GM19397 (cell line): ENCODE results near the gene YTHDF1.

Source experiments
- ATAC-seq: cut with Tn5 transposase; IDR thresholded peaks from one replicate; pipeline ENCODE4 v1.9.1; 2021; ENCODE audit warnings: mild to moderate bottlenecking, moderate library complexity; ENCODE audit not compliant: unreplicated experiment

Gene YTHDF1

GRCh38 chr20:63249891-63250290 lies 34.0 kb upstream of the YTHDF1 start:
- ATAC-seq, result no peak

- ATAC-seq, result no peak
Measured at GRCh38 chr20:63248835-63249591, 33.1 kb upstream of the YTHDF1 start.

DNA sequence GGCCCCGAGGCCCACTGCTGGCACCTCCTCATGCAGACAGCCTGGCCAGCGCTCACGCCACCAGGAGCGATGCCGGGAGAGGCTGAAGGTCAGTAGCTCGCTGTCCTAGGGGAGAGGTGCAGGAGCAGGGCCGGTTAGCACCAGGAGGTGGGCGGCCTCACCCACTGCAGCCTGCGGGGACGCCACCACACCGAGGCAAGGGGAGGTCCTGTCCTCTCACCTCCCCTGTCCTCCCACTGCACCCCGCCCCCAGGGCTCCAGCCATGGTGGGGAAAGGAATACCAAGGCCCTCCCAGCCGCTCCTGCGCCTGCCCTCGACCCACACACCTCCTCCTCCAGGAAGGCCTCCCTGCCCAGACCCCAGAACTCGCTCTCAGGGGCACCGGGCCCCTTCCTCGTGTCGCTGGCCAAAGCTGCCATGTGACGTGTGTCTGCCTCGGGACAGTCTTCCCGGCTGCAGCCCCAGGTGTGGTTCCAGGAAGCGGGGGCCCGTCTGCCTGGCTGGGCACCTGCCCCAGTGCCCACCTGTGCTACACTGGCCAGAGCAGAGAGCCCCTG lies 31.8 kb upstream of the YTHDF1 start:
- ATAC-seq, result no peak

DNA sequence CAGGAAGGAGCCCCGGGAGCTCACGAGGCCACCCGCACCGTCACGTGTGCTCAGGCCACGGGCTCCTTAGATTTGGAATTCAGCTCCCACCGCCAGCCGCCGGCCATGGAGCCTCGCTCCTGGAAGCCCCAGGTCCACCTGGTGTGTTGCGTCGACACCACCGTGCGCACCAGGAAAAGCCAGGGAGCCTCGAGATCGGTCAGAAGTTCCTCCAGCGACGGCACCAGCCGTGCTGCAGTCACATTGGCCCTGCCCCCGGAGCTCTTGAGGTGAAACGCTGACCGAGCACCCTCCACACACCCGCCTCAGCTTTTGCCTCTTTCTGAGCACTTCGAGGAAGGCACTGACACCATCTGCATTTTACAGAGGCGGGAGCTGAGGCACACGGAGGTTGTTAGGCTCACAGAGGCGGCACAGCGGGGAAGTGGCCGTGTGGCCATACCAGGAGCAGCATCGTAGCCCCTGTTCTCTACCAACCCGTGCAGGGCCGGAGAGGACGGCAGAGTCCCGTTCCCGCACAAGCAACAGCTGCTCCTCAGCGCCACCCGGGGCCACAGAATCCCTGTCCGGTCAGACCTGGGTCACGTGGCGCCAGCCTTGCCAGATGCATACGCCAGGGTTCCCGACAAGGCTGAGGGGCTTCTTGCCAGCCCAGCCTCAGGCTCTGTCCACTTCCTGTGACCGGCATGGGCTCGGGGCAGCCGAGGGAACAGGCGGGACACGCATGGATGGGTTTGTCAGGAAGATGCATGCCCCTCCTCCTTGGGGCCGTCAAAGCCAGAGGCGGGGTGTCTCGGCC lies 30.8 kb upstream of the YTHDF1 start:
- ATAC-seq, result no peak

DNA sequence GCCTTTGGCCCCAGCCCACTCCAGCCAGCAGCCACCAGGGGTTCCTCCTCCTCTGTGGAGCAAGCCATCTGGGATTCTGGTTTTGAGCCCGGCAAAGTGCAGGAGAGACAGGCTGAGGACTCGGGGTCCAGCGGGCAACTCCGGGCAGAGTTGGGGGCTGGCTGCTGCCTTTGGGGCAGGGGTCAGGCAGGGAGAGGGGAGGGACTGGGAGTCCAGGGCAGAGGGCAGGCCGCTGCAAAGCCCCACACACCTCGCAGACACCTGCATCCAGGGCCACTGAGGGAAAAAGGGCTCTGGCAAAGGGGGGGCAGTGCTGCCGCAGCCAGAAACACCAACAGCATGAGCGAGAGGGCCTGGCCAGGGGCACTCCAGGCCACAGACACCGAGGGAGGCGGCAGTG lies 28.5 kb upstream of the YTHDF1 start:
- ATAC-seq, result no peak

DNA sequence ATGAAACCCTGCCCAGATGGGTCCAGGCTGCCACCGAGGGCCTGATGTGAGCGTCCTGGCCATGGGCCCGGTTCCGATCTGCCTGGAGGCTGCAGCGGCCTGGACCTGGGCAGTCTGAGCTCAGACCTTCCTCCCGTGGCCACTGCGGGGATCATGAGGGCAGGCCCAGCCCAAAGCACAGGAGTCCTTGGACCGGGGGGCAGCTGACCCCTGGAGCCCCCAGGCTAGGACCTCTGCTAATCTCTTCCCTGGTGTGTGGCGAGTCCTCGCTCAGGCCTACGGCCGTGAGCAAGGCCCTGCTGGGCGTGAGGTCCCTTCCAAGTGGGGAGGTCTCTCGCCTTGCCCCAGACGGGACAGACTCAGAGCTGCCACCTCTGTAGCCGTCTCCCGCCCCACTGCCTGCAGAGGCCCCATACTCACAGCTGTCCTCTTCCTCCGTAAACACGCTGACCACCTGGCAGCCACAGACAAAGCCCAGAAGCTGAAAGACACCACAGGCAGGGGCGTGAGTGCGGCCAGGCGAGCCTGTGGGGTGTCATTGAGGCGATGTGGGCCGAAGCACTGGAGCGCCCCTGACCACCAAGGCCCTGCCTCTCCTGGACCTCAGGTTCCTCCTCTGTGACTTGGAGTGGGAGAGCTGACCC lies 27.8 kb upstream of the YTHDF1 start:
- no peak for ATAC-seq

DNA sequence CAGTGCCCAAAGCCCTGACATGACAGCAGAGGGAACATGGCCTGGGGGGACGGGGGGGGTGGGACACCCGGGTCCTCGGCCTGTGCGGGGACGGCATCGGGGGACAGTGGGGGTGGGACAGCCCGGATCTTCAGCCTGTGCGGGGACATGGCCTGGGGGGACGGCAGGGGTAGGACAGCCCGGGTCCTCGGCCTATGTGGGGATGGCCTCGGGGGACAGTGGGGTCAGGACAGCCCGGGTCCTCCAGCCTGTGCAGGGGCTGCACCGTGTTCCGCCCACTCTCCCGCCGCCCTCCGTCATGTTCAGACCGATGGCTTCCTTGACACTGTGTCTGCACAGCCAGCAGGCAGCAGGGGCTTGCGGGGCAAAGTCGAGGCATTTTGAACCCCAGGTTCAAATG lies 26.8 kb upstream of the YTHDF1 start:
- no peak for ATAC-seq

DNA sequence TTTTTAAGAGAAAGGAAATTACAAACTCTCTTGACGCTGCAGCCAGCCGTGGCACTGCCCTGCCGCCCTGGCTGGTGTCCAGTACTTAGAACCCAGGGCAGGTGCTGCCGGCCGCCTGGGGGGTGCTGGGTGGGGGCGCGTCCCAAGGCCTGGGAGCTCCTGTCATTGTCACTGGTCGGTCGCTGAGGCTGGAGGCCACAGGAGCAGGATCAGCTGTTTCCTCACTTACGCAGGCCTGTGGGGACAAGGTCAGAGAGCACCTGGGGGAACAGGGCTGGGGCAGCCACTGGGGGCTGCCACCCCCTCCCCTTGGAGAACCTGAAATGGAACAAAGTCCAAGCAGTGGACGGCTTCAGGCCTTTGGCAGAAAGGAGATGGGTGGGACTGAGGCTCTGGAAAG lies 25.3 kb upstream of the YTHDF1 start:
- ATAC-seq, result no peak

GRCh38 chr20:63240004-63240403 lies 24.1 kb upstream of the YTHDF1 start:
- ATAC-seq, result no peak

DNA sequence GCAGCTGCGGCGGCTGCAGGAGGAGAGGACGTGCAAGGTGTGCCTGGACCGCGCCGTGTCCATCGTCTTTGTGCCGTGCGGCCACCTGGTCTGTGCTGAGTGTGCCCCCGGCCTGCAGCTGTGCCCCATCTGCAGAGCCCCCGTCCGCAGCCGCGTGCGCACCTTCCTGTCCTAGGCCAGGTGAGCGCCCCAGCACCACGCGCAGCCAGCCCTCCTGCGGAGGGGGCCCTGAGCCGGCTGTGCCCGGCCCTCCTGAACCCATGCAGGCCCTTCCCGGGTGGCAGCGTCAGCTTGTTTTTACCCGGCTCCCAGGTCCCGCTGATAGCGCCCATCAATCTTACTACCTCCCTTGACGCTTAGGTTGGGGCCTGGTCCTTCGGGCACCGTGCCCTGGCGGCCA lies 23.5 kb upstream of the YTHDF1 start:
- no peak for ATAC-seq

- ATAC-seq, result no peak
Measured at GRCh38 chr20:63238514-63239125, 22.7 kb upstream of the YTHDF1 start.

- ATAC-seq, result no peak
Measured at GRCh38 chr20:63238031-63238430, 22.1 kb upstream of the YTHDF1 start.

GRCh38 chr20:63236116-63236837 lies 20.3 kb upstream of the YTHDF1 start:
- ATAC-seq, result no peak

DNA sequence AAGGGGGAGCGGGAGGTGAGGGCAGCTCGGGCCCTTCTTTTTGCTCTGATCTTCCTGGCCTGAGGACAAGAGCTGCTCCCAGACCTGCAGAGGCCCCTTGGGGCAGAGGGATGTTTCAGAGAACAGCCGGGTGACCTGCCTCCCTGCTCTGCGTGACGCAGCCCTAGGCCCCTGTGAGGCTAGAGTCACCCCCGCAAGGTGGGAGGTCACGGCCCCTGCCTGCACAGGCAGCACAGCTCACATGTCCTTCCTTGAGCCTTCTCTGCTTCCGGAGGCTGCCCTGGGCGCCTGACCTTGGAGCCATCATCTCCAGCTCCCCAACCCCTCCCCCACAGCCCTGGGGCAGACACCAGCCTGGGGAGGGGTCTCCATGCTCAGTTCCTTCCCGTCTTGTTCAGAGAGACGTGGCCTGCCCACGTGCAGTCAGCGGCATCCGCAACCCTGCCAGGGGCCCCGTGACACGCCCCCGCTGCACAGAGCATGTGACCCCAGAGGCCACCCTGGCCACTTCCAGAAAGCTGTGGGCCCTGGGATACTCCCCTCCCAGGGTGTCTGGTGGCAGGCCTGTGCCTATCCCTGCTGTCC lies 19.6 kb upstream of the YTHDF1 start, which contains the start of gene BIRC7:
TSS of gene BIRC7 (plus strand) at position 507 of the 585 bp plus-strand sequence. CDS start 192 bp downstream, outside the sequence.
- no peak for ATAC-seq

DNA sequence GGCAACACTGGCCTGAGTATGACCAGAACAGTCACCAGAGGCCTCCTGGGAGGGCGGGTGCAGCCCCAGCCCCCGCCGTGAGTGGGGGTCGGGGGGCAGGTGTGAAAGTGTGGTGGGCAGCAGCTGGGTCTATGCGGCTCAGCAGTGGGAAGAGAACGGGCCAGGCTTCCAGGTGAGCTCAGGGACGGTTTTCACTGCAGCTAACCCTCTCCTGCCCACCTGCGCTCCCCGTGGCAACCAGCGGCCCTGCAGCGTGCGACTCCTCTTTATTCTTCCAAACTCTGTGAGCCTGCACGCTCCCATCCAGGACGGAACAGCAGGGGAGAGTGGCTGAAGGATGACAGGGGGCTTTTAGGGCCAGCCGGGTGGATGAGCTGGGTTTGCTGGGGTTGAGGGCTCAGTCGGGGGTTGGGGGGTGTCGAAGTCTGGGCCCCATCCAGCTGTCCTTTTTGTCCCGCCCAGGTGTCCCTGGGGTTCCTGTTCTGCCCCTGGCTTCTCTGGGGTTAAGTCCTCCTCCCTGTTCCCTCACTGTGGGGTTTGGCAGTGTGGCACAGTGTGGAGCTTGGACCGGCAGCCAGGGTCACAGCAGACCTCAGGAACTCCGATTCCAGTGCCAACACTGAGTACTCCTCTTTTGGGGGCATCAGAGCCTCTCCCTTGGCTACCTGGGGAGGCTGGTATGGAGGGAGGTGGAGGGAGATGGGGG lies 18.9 kb upstream of the YTHDF1 start:
- ATAC-seq, result no peak

- ATAC-seq, result no peak
Measured at GRCh38 chr20:63233924-63234323, 18.0 kb upstream of the YTHDF1 start.

DNA sequence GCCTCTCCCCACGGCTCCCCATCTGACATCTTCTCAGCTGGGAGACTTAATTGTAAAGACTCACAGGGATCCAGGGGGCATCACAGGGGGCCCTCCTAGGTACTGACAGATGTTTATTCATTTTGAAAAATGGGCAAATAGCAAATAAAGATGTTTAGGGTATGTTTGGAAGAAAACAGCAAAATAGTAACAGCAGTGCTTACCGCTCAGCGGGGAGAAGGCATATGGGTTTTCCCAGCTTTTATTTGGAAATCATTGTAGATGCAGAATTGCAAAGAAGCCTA lies 17.1 kb upstream of the YTHDF1 start:
- no peak for ATAC-seq

DNA sequence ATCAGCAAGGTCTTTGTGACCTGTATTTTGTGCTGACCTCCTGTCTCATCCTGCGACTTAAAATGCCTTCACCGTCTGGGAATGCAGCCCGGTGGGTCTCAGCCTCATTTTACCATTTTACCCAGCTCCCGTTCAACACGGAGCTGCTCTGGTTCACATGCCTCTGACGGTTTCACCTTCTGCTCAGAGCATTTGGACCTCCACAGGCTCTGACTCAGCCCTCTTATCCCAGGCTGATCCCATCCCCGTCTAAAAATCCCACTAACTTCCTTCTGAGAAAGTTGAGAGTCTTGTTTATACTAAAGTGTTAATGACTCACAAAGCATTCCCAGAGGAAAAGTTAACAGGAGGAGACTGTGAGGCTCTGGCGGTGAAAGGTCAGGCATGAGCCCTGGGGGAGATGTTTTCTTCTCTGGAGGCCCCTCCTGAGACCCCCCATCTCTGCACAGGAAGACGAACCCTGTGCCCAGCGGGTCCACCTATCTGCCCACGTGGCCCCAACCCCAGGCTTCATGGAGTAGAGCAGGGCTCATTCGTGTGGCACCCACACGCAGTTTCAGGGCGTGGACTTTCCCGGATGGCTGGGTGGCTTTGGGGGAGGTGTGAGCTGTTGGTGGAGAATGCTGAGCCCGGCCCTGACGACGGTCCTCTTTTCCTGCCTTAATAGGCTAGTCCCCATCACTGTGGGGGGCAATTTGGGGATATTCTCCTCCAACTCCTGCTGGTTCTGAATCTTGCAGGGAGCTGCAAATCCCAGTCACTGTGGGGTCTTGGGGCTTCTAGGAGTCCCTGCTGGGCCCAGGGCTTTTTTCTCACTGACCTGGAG lies 16.5 kb upstream of the YTHDF1 start:
- no peak for ATAC-seq

DNA sequence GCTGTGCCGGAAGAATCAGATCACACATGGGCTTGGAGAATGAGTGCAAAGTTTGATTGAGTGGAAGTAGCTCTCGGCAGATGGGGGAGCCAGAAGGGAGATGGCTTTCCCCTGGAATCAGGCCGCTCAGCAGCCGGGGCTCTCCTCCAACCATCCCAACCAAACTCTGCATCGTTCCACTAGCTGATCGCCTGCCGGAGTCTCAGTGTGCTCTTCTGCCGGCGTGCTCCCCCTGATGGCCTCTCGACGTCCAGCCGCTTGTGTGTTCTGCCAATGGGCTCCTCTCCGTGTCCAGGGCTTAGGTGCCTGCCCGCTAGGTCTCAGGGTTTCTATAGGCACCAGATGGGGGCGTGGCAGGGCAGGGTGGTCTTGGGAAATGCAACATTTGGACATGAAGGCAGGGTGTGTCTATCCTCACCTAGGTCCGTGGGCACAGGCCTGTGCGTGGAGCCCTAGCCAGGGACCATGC lies 14.9 kb upstream of the YTHDF1 start:
- no peak for ATAC-seq
